Coronary artery (tissue), 2 donors: ENCODE measurements around the gene ITM2C.

ENCODE experiments used
- DNase-seq: peaks from one replicate; pipeline ENCODE4 v3.0.0-alpha.2; 2017; ENCODE audit warnings: low spot score
- H3K27ac ChIP-seq, 2 donors: fragments of 200-600 bp; sonication (generic); one replicate each; pipeline ENCODE4 v1.5.1; 2016 to 2019
- H3K4me3 ChIP-seq: fragments of 200-600 bp; sonication (generic); 2 replicates; pipeline ENCODE4 v1.5.1; 2016; ENCODE audit warnings: mild to moderate bottlenecking, moderate library complexity
- TF ChIP-seq, protein P1 (sequence below): fragments of 200-600 bp; sonication (generic); IDR thresholded peaks from one replicate; pipeline ENCODE4 v1.5.1; 2019; ENCODE audit warnings: antibody characterized with exemption

Gene ITM2C

DNA sequence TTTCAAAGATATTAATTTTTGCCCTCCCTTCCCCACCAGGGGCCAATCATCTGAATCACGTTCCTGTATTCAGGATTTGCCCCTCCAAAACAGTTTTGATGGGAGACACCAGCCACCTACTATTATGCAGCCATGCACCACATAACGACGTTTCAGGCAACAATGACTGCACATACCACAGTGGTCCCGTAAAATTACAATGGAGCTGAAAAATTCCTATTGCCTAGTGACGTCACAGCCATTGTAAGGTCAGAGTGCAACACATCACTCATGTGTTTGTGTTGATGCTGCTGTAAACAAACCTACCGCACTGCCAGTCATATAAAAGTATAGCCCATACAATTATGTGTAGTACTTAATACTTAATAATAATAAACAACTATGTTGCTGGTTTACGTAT is 22.6 kb downstream of the ITM2C start:
- no peak for DNase-seq
- TF ChIP-seq, protein P1, sequence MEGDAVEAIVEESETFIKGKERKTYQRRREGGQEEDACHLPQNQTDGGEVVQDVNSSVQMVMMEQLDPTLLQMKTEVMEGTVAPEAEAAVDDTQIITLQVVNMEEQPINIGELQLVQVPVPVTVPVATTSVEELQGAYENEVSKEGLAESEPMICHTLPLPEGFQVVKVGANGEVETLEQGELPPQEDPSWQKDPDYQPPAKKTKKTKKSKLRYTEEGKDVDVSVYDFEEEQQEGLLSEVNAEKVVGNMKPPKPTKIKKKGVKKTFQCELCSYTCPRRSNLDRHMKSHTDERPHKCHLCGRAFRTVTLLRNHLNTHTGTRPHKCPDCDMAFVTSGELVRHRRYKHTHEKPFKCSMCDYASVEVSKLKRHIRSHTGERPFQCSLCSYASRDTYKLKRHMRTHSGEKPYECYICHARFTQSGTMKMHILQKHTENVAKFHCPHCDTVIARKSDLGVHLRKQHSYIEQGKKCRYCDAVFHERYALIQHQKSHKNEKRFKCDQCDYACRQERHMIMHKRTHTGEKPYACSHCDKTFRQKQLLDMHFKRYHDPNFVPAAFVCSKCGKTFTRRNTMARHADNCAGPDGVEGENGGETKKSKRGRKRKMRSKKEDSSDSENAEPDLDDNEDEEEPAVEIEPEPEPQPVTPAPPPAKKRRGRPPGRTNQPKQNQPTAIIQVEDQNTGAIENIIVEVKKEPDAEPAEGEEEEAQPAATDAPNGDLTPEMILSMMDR = no peak
- Histone ChIP-seq H3K27ac (no peak overlapping the region), H3K4me3 (no peak overlapping the region)

DNA sequence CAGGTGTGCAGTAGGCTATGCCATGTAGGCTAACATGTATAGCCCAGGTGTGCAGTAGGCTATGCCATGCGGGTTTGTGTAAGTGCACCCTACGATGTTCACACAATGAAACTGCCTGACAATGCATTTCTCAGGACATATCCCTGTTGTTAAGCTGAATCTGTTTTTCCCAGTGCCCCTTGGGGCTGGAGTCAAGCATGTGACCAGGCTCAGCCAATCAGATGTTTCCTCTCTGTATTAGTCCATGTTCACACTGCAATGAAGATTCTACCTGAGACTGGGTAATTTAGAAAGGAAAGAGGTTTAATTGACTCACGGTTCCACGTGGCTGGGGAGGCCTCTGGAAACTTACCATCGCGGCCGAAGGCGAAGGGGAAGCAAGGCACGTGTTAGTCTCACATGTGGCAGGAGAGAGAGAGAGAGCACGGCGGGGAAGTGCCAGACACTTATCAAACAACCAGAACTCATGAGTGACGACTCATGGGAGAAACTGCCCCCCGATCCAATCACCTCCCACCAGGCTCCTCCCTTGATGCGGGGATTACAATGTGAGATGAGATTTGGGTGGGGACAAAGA is 24.2 kb downstream of the ITM2C start:
- no peak for DNase-seq
- TF ChIP-seq, protein P1 = no peak
- Histone ChIP-seq H3K4me3 (no peak overlapping the region), H3K27ac (no peak overlapping the region)

DNA sequence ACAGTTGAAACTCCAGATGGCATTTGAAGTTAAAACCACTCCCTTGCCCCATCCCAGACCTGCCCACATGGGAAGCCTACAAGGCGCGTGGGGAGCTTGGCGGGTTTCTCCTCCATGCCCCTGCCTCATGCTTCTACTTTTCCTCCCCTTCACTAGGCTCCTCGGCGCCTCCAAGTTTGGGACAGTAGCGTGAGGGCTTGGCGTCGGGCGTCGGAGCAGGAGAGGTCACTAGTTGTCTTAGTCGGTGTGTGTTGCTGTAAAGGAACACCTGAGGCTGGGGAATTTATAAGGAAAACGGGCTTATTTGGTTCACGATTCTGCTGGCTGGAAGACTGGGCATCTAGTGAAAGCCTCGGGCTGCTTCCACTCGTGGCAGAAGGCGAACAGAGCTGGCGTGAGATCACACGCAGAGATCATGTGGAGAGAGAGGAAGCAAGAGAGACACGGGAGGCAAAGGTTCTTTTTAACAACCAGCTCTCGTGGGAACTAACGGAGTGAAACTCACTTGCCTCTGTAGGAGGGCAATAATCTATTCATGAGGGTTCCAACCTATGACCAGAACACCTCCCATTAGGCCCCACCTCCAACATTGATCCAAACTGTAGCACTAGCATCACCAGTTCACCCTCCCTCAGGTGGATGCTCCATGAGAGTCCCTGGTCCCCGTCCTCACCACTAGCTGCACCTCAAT is 25.3 kb downstream of the ITM2C start:
- TF ChIP-seq, protein P1 = no peak
- Histone ChIP-seq H3K4me3 (no peak overlapping the region), H3K27ac (no peak overlapping the region)
- no peak for DNase-seq

DNA sequence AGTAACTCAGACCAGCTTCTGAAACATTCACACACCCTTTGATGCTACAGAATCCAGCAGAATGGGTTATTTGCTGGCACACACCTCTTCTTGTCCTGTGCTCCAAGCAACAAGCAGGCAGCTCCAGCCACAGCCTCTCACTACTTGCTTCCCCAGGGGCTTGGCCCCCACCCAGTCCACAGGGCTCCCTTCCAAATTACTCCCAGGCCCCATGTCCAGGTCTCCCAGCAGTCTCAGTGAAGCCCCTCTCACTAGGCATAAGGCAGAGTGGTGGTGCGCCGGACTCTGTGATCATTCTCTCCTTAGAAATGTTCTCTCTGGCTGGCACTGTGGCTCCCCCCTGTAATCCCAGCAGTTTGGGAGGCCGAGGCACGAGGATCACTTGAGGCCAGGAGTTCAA is 25.9 kb downstream of the ITM2C start:
- no peak overlapping the region for H3K4me3 ChIP-seq
- TF ChIP-seq, protein P1 = no peak
- no peak overlapping the region for H3K27ac ChIP-seq
- no peak for DNase-seq

DNA sequence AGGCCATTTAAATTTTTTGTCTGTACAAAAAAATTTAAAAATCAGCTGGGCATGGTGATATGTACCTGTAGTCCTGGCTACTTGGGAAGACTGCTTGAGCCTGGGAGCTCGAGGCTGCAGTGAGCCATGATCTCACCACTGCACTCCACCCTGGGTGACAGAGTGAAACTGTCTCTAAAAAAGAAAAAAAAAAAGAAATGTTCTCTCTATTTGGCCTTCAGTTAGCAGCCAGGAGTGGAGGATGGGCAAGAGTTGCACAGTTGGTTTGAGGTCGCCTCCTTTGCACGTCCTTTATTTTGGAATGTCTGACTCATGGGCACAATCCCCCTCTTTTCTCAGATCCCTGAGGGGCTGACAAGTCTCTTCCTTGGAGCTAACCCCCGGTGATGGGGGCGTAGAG is 26.3 kb downstream of the ITM2C start:
- TF ChIP-seq, protein P1 = no peak
- H3K4me3 ChIP-seq = no peak overlapping the region
- H3K27ac ChIP-seq = no peak overlapping the region
- DNase-seq = no peak

DNA sequence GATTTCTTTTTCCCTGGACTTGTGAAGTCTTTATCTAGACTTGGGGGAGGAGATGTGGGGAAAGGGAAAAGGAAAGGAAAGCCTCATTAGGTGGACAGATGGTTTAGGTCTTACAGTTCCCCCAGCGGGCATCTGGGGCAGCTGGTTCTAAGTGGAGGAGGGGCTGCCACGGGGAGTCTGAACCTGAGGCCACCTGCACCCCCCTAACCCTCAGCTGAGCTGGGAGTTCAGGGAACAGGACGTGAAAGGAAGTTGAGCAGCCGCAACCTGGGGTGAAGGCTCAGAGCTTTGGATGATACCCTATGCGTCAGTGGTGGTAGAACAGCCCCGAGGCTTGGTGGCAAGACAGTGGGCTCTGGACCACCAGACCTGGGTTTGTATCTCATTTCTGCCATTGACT is 26.8 kb downstream of the ITM2C start:
- no peak overlapping the region for H3K4me3 ChIP-seq
- no peak for DNase-seq
- H3K27ac ChIP-seq = no peak overlapping the region
- TF ChIP-seq, protein P1 = no peak

DNA sequence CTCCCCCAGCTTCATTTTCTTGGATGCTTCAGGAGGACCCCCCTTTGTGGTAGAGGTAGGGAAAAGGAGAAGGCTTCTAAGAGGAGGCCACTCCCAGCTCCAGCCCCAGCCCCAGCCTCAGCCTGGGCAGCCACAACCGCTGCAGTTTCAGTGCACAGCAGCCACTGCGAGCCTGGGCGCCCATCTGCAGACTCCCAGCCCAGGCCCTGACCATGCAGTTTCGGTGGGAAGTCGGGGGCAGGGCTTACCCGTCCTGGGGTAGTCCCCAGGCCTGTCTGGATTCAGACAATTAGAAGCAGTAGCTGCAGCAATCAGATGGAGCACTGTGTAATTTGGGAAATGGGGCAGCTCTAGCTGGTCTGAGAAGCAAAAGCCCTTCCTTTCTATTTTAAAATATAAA is 28.6 kb downstream of the ITM2C start:
- H3K4me3 ChIP-seq = no peak overlapping the region
- TF ChIP-seq, protein P1 = no peak
- no peak overlapping the region for H3K27ac ChIP-seq
- DNase-seq = no peak
